Measurements from ENCODE around the gene CWH43.

DNA sequence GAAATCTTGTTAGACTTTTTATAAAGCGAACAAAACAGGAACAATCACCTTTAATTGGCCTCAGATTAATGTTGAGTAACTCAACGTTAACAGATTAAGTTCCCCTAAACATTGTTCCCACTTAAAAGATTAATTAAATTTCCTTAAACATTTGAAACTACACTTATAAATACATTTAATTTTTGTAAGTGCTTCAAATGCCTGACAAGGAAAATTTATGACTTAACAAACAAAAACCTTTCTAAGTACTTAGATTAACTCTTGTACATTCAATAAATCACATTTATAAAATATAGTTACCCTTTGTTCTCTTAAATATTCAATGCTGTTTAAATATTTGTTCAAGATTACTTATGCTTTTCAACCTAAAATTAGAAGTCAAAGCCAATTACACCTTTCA is 40.1 kb upstream of the CWH43 start:
- TF ChIP-seq, protein P1, sequence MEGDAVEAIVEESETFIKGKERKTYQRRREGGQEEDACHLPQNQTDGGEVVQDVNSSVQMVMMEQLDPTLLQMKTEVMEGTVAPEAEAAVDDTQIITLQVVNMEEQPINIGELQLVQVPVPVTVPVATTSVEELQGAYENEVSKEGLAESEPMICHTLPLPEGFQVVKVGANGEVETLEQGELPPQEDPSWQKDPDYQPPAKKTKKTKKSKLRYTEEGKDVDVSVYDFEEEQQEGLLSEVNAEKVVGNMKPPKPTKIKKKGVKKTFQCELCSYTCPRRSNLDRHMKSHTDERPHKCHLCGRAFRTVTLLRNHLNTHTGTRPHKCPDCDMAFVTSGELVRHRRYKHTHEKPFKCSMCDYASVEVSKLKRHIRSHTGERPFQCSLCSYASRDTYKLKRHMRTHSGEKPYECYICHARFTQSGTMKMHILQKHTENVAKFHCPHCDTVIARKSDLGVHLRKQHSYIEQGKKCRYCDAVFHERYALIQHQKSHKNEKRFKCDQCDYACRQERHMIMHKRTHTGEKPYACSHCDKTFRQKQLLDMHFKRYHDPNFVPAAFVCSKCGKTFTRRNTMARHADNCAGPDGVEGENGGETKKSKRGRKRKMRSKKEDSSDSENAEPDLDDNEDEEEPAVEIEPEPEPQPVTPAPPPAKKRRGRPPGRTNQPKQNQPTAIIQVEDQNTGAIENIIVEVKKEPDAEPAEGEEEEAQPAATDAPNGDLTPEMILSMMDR (IDR thresholded peaks at IDR 0.05; ENCODE audit: low read depth, low read length): no peak
- TF ChIP-seq, protein P2, sequence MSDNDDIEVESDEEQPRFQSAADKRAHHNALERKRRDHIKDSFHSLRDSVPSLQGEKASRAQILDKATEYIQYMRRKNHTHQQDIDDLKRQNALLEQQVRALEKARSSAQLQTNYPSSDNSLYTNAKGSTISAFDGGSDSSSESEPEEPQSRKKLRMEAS (IDR thresholded peaks at IDR 0.05; ENCODE audit: low read depth, low read length): no peak

Data from NB4 (cell line).